Stromal cell of bone marrow (primary cell): ENCODE results near the gene BCDIN3D.
A peak's percentile ranks its signal among the peaks of the same experiment; 100 is the strongest.
"Not testable (repeated sequence)": the region's sequence is repeated elsewhere in the genome, so short reads cannot be mapped to it uniquely, and the experiment has no call there.

Experiments used
- DNase-seq: peaks from one replicate; pipeline ENCODE4 v3.0.0-alpha.2; 2012; ENCODE audit warnings: low read depth

Gene BCDIN3D

GRCh38 chr12:49876070-49876469 is 33.2 kb upstream of the BCDIN3D start:
- no peak for DNase-seq

- no peak for DNase-seq
Measured at GRCh38 chr12:49875115-49875720, 32.3 kb upstream of the BCDIN3D start.

GRCh38 chr12:49874142-49874897 is 31.4 kb upstream of the BCDIN3D start:
- no peak for DNase-seq

- peak; percentile 79 for DNase-seq
Measured at GRCh38 chr12:49873361-49873934, 30.5 kb upstream of the BCDIN3D start.

GRCh38 chr12:49872781-49873181 is 29.9 kb upstream of the BCDIN3D start:
- no peak for DNase-seq

DNA sequence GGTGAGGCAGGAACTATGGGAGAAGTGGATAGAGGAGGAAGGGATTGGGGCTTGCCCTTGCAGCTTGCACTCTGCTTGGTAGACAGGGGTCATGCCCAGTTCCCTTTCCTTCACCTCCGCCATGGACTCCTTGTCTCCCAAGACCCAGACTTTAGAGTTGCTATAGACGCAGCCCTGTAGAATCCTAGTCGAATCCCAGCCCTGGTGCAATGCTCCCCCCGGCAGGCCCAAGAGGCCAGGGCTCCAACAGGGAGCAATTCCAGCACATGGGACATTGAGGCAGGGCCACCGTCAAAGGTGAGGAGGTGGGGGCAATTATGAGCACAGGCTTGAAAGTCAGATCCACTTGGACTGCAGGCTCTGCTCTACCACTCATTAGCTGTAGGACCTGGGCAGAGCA is 29.5 kb upstream of the BCDIN3D start:
- no peak for DNase-seq

GRCh38 chr12:49871811-49872251 is 28.9 kb upstream of the BCDIN3D start:
- not testable (repeated sequence) for DNase-seq

GRCh38 chr12:49871263-49871561 is 28.3 kb upstream of the BCDIN3D start:
- DNase-seq: no peak

- DNase-seq: no peak
Measured at GRCh38 chr12:49870501-49871262, 27.8 kb upstream of the BCDIN3D start.

- no peak for DNase-seq
Measured at GRCh38 chr12:49869816-49870500, 27.1 kb upstream of the BCDIN3D start.

DNA sequence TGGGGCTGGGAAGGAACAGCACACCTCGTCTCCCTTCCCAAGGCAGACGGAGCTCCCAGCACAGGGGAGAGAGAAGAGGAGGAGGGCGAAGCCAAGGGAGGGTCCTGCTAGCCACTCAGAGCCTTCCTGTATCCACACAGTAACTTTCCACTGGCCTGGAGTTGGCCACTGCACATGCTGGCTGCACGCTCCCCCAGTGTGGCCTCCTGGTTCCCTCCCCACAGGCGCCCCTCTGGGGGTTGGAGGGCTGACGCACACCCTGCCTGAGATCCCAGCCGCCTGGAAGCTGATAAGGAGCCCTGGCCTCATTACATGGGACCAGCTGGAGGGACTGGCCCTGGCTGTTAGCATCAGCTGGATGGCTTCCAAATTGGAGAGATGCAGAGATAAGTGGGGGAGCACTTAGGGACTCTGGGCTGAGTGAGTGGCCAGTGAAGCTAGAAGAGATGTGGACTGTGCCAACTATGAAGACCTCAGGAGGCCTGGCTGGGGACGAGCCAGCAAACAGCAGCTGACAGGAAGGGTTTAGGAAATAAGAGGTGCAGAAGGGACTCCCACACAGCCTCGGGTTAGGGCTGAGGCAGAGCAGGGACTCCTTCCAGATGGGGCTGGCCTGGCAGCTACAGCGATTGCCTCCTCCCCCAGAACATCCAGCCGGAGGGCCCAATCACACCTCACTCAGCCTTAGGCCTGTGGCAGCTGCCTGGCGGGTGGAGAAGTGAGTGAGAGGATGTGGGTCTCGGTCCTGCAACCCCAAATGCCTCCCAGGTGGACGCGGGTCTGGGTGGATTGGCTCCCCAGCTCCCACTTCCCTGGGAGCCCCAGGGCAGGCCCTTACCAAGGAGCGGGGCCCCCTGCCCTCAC is 26.3 kb upstream of the BCDIN3D start:
- DNase-seq: peak; percentile 79

DNA sequence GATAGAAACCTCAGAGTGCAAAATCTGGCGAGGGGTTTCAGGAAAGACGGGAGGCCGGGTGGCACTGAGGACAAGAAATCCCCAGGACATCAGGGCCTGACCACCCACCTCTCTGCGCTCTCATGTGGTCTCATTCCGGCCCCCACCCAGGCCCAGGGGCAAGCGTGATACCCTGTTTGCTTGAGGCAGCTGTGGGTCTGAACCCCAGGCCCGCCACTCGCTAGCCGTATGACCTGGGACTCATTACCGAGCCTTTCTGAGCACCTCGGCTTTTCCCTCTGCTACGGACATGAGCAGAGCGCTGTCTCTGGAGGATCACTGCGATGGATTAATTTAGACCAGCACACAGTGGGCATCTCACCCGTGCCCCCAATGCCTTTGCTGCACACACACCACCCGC is 25.5 kb upstream of the BCDIN3D start:
- DNase-seq: no peak

- DNase-seq: no peak
Measured at GRCh38 chr12:49867570-49868341, 24.9 kb upstream of the BCDIN3D start.

DNA sequence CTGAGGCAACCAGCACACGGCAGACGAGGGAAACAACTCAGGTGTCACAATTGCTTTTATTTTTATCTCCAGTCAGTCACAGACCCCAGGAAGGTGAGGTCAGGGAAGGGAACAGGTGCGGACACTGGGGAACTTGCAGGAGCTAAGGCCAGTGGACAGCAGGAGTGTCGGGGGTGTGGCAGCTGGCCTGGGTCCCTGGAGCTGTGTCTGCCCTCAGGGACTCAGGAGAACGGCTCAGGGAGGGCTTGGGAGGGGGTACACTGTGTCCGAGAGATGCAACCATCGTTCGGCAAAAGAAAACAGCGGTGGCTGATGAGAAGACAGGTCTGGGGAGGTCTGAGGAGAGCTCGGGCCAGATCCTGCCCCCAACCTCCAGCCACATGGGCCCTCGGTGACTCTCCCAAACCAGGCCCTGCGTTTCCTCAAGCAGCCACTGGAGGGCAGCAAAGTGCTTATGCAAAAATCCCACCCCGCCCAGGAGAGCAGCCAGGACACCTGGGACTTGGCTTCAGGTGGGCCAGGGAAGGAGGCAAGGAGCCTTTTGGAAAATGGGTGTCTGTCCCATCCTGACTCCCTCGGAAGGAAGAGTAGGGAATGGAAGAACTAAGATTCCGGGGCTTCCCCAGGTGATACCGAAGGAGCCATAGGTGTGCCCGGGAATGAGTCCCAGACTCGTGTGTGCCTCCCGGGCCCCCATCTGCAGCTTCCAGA is 24.1 kb upstream of the BCDIN3D start:
- DNase-seq: peak; percentile 34

DNA sequence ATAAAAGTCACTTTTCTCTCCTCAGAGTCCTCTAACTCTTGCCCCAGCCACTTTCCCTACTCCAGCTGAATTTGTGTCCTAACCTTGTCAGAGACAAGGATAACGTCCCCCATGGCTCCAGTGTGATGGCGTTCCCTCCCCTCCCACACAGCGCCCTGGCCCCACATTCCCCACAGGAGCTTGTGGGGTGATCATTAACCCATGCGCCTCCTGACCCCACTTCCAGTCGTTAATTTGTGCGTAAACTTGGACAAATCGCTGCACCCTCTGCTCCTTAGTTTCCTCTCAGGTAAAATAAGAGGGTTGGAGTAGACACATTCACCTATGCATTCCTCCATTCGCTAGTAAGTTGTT is 22.9 kb upstream of the BCDIN3D start:
- no peak for DNase-seq

GRCh38 chr12:49865109-49865781 is 22.3 kb upstream of the BCDIN3D start:
- DNase-seq: no peak

GRCh38 chr12:49864798-49865090 is 21.8 kb upstream of the BCDIN3D start:
- no peak for DNase-seq

DNA sequence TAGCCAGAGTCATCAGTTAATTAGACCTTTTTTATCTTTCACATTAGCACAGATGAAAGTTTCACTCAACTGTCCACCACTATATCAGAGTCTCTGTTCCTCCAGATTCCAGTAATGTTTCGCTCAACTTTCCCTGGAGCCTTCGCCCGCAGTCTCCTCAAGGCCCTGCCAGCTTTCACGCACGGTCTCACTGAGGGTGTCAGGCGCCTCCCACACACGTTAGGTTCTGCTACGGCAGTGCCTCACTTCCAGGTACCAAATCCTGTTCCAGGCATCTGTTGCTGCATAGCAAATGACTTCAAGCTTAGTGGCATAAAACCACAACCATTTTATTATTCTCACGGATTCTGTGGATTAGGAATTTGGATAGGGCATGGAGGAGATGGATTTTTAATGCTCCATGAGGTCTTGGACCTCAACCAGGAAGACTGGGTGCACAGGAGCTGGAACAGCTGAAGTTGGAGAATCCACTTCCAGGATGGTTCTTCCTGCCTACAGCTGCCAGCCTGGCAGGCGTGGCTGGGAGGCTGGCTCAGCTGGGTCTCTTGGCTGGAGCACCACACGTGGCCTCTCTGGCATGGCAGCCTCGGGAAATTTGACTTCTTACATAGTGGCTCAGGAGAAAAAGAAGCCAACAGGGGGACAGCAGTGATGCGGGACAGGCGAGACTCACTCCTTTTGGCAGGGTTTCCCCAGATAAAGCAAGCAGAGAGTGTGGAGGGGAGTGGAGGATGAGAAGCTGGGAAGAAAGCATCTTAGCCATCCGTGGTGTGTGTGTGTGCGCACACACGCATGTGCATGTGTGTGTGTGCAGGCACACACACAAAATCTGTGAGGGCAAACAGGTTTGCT is 21.3 kb upstream of the BCDIN3D start:
- DNase-seq: no peak

GRCh38 chr12:49860921-49861320 is 18.0 kb upstream of the BCDIN3D start:
- DNase-seq: not testable (repeated sequence)
